GM19397 (cell line): ENCODE data around the gene TBC1D8.
"Not testable (repeated sequence)": the region's sequence is repeated elsewhere in the genome, so short reads cannot be mapped to it uniquely, and the experiment has no call there.

ENCODE experiments used
- ATAC-seq: cut with Tn5 transposase; IDR thresholded peaks from one replicate; pipeline ENCODE4 v1.9.1; 2021; ENCODE audit warnings: mild to moderate bottlenecking, moderate library complexity; ENCODE audit not compliant: unreplicated experiment

TBC1D8 gene

GRCh38 chr2:101080211-101081068, 70.7 kb downstream of the TBC1D8 start:
- no peak for ATAC-seq

DNA sequence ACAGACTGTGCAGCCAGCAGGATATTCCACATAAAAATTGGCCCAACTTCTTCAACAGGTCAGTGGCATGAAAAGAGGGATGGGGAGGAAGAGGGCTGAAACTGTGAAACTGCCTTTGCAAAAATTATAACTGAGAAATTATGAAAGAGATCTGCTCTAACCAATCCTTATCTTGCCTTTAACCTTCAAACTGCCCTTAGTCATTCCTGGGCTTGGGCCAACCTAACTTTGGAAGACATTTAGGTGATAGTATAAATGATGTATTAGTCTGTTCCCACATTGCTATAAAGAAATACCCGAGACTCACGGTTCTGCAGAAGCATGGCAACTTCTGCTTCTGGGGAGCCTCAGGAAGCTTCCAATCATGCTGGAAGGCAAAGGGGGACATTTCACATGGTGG, 74.6 kb downstream of the TBC1D8 start:
- no peak for ATAC-seq

GRCh38 chr2:101064868-101065549, 86.2 kb downstream of the TBC1D8 start:
- no peak for ATAC-seq

DNA sequence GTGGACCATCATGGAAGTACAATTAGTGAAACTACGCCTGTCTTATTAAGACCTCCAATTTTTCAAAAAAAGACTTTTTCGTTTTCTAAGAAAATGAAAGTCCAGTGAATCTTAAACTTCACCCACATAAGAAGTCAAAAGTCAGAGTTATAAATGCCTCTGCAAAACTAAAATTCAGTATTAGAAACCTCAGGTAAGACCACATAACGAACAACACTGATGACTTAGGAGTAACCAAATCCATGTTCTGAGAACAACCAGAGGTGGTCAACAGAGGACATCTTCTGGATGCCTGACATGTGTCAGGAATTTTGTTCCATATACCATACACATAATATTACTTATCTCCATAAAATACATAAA, 86.7 kb downstream of the TBC1D8 start:
- ATAC-seq, result no peak

DNA sequence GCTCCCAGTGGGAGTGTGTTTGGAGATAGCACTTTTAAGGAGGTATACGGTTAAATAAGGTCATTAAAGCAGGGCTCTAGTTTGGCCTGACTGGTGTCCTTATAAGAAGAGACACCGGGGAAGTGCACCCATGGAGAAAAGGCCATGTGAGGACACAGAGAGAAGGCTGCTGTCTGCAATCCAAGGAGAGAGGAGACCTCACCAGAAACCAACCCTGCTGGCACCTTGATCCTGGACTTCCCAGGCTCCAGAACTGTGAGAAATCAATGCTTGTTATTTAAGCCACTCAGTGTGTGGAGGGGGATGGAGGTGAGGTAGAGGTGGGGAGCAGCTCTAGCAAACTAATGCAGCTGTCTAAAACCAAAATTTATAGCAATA, 87.1 kb downstream of the TBC1D8 start:
- no peak for ATAC-seq

- no peak for ATAC-seq
Measured at GRCh38 chr2:101063352-101064124, 87.6 kb downstream of the TBC1D8 start.

DNA sequence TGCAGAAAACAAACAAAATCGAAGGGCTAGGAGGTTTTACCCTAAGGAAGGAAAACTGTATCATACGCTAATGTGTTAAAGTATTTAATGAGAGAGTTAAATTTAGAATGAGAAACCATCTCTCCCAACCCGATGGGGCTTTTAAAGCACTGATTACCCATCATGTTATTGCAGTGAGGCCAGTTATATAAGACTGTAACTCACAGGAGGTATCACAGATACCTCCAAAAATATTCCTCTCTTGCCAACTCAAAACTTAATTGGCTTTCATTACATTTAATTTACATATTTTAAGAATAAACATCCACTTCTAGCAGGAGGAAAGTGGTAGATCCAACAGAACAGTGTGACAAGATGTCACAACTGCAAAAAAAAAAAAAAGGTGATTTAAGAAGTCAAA, 92.8 kb downstream of the TBC1D8 start:
- no peak for ATAC-seq

DNA sequence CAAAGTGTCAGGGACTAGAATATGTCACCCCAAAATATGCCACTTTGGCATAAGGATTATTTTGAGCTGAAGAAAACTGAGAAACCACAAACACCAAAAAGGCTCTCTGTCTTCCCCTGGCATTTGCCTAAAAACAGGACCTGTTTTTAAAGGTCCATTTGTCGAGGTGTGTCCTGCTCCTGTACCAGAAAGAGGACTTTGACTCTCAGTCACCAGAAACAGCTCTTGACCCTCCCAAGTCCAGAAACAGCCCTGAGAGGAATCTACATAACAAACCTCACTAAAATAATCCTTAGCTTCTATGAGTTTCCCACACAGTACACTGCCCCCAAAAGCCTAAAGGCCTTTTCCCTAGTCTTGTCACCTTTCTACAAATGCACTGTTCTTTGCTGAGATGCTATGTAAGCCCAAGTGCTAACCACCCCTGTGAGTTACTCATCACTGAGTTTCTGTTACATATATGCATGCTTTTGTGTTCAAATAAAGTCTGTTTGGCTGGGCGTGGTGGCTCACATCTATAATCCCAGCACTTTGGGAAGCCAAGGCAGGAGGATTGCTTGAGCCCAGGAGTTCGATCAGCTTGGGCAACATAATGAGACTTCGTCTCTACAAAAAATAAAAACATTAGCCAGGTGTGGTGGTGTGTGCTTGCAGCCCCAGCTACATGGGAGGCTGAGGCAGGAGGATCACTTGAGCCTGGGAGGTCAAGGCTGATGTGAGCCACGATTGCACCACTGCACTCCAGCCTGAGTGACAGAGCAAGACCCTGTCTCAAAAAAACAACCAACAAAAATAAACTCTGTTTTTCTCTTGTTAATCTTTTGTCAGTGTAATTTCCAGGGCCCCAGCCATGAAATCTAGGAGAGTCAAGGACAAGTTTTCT, 93.9 kb downstream of the TBC1D8 start:
- ATAC-seq, result no peak

DNA sequence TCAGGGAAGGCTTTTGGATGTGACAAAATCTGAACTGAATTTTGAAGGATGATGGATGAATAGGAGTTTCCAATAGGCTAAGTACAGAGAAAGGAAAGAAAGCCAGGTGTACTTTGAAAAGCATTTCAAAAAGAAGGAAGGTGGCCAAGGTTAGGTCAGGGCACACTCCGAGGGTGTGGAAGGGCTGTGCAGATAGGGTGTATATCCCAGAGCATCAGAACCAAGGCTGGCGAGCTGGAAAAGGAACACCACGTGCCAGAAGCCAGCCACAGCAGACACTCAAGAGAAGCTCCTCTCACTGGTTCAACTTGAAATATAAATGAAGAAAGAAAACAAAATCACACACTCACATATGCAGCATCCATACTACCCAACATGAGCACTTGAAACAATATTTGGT, 98.1 kb downstream of the TBC1D8 start:
- no peak for ATAC-seq

- no peak for ATAC-seq
Measured at GRCh38 chr2:101052147-101052546, 99.0 kb downstream of the TBC1D8 start.

- ATAC-seq, result not testable (repeated sequence)
Measured at GRCh38 chr2:101050886-101051285, 100.3 kb downstream of the TBC1D8 start.

- ATAC-seq, result no peak
Measured at GRCh38 chr2:101048756-101049155, 102.4 kb downstream of the TBC1D8 start.

GRCh38 chr2:101047774-101048173, 103.4 kb downstream of the TBC1D8 start:
- no peak for ATAC-seq

DNA sequence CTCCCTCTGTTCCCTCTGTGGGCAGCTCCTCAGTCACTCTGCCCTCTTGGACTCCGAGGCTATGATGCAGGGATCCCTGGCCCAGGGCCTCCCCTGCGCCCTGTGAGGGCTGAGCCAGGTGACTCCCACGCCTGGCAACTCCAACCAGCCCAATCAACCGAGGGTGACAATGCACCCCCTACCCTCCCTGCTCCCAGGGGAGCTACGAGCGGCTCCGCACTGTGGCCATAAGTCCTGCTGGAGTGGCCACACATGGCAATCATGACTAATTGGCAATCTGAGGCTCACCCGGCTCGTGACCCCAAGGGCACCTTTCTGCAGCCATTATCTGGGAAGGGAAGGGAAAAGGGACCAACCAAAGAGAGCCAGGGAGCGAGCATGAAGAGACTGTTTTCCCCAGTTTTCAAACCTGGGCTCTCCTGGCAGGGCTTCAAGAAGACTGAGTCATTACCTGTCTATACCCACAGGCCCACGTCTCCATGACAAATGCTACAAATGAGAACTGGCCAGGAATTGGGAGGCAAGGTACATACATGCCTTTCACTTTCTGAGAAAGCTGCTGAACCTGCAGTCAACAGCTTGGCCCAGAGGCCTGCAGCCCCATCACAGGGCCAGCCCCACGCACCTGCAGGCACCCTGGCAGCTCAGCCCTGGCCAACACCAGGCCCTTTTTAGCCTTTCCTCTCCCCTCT, 104.0 kb downstream of the TBC1D8 start:
- ATAC-seq, result no peak

GRCh38 chr2:101045330-101045729, 105.9 kb downstream of the TBC1D8 start:
- no peak for ATAC-seq

DNA sequence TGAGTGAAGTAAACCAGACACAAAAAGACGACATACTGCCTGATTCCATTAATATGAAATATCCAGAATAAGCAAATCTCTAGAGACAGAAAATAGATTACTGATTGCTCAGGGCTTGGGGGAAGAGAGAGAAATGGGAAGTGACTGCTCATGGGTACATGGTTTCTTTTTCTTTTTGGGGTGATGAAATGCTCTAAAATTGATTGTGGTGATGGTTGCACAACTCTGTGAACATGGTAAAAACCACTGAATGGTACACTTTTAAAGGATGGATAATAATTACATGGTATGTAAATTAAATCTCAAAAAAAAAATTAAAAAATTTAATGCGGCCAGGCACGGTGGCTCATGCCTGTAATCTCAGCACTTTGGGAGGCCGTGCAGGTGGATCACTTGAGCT, 109.8 kb downstream of the TBC1D8 start:
- no peak for ATAC-seq

GRCh38 chr2:101040761-101041160, 110.4 kb downstream of the TBC1D8 start:
- no peak for ATAC-seq

DNA sequence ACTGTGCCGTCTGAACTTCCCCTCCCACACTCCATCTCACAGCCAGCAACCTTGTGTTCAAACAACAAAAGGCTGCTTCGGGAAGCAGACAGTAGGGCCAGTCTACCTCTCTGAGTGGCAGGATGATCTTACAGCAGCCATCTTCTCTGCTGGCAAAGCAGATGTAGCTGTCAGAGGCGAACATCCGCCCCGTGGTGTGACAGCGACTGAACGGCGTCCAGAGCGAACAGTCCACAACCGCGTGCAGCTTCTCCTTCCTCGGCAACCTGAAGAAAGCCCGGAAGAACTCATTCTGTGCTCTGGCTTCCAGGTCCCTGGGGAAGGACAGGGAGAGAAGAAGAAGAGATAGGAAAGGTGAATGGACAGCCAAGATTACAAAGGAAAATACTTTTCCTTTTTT, 111.1 kb downstream of the TBC1D8 start:
- ATAC-seq, result no peak

GRCh38 chr2:101038455-101039255, 112.5 kb downstream of the TBC1D8 start:
- ATAC-seq, result no peak
